IPS DF 4.7 (cell line): ENCODE results near the gene SAMD3.
"Not testable (repeated sequence)": the region's sequence is repeated elsewhere in the genome, so short reads cannot be mapped to it uniquely, and the experiment has no call there.

Experiments
- DNase-seq: peaks from one replicate; pipeline ENCODE4 v3.0.0-alpha.2; 2013; ENCODE audit warnings: low spot score; ENCODE audit errors: extremely low read depth

Gene SAMD3

GRCh38 chr6:130134582-130134981 lies 88.2 kb downstream of the SAMD3 start:
- no peak for DNase-seq

DNA sequence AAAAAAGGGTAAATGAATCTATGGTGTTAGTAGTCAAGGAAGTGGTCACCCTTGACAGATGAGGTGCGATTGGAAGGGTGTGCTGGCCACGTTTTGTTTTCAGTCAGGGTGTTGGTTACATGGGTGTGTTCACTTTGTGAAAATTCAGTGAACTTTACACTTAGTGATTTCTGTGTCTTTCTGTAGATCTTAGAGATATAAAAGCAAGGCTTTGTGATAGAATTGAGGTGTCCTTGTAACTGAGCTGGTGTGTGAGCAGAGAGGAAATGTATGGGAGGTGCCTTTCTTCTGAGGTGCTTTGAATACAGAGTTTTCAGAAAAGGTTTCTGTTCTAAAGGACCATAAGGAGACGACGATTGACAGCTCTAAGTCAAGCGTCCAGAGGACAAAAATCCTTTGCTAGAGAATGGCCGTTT lies 90.5 kb downstream of the SAMD3 start:
- DNase-seq: no peak

- no peak for DNase-seq
Observed at GRCh38 chr6:130129762-130130246, 92.9 kb downstream of the SAMD3 start.

GRCh38 chr6:130128326-130128725 lies 94.4 kb downstream of the SAMD3 start:
- no peak for DNase-seq

GRCh38 chr6:130127195-130127594 lies 95.6 kb downstream of the SAMD3 start:
- no peak for DNase-seq

- no peak for DNase-seq
Observed at GRCh38 chr6:130122243-130122642, 100.5 kb downstream of the SAMD3 start.

DNA sequence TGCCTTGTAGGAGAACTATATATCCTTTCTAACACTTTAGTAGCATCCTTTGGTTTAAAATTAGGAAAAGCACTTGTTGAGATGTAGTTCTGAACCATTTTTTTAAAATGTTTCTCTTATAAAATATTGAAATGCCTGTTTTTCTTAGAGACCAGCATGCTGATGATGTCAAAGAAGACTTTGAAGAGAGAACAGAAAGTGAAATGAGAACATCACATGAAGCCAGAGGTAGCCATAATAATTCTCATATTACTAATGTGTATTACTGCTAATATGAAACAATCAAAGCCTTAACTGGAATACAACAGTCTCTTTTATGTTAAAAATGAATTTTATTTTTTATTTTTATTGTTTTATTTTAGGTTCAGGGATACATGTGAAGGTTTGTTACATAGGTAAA lies 102.0 kb downstream of the SAMD3 start:
- no peak for DNase-seq

GRCh38 chr6:130119211-130119610 lies 103.5 kb downstream of the SAMD3 start:
- DNase-seq: no peak

GRCh38 chr6:130118236-130118635 lies 104.5 kb downstream of the SAMD3 start:
- no peak for DNase-seq

DNA sequence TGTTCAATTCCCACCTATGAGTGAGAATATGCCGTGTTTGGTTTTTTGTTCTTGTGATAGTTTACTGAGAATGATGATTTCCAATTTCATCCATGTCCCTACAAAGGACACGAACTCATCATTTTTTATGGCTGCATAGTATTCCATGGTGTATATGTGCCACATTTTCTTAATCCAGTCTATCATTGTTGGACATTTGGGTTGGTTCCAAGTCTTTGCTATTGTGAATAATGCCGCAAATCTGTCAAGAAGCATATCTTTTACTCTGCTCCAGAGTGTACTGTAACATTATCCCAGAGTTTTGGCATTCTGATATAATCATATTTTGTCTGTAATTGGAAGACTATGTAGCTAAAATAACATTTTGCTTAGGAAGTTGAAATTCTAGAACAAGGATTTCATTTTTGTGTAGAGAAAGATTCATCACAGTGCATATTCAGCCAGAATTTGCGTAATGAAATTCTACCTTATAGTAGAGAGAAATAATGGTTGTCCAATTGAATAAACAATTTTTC lies 105.5 kb downstream of the SAMD3 start:
- DNase-seq: not testable (repeated sequence)

DNA sequence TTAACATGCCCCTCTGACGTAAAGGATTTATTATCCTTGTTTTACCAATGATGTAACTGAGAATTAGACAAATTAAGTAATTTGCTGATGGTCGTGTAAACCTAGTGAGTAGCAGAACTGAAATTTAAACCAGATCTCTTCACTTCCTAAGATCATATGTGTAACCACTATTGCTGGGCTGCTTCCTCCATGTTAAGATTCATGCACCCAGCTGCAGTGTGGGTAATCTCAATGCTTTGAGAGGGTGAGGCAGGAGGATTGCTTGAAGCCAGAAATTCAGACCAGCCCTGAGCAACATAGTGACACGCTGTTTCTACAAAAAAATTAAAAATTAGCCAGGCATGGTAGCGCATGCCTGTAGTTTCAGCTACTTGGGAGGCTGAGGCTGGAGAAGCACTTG lies 106.5 kb downstream of the SAMD3 start:
- DNase-seq: no peak

- DNase-seq: no peak
Observed at GRCh38 chr6:130115036-130115435, 107.7 kb downstream of the SAMD3 start.

DNA sequence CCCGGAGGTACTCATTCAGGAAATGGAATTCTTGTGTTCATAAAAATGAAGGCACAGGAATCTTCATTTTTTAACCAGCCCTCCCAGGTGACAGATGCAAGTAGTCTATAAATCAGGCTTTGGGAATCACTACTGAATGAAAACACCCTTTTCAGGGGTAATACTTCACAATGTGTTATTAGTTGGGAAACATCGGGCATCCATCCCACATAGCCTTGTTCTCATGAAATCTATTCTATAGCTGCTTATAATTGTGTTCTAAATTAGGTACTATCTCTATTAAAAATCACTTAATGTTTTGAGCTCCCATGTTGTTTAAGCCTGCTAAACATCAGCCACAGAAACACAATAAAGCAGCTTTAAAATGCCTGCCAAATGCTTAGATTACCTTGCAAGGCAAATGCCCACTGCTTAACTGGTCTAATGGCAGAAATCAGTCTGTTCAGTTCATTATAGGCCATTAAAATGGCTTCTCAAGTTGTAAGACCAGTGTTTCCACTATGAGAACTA lies 109.5 kb downstream of the SAMD3 start:
- no peak for DNase-seq

DNA sequence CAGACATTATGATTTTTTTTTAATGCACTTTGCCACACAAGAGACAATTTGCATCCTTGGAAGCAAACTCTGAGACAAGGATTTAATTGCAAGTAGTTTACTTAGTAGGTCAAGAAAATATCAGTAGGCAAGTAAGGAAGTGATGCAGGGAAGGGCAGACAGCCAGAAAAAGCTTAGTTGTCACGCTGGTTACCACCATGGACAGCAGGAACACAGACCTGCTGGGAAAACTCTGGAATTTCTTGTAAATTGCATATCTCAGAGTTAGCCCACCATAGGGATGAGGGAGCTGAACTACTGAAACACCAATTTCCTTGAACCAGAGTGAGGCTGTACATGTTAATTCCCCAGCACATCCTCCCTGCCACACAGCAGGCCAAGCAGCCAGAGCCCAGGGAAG lies 111.7 kb downstream of the SAMD3 start:
- no peak for DNase-seq

DNA sequence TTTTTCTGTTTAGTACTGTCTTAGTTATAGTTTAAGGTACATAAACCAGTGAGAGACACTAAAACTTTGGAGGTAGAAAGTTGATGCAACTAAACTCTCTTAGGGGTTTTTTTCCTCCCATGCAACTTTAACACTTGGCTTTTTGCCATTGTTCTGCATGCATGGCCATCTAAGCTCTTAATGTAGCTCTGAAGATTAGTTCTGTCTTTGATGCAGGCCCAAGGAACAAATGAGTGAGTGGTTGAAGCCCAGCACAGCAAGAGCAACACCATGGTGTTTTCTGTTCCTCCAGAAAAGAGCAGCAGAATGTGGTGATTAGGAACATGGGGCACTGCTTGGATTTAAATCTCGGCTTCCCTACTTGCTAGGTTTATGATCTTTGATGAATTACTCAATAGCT lies 115.0 kb downstream of the SAMD3 start:
- DNase-seq: no peak

- DNase-seq: no peak
Observed at GRCh38 chr6:130105996-130106704, 116.6 kb downstream of the SAMD3 start.

DNA sequence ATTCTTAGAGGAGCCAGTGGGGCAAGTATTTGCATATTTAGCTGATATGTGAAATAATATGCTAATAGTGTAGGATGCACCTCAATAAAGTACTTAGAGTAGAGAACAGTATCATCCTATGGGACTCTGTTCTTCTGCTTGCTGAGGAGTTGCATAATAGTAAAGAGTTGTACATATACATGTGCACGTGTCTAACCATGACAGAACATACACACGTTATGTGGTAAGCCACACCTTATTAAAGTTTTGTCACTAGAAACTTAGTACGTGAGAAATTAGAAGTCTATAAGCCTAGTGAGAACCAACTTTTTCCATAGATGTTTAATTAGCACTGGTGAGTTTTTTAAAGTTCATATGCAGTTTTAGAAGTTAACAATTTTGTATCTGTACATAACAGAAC lies 123.6 kb downstream of the SAMD3 start:
- DNase-seq: no peak

DNA sequence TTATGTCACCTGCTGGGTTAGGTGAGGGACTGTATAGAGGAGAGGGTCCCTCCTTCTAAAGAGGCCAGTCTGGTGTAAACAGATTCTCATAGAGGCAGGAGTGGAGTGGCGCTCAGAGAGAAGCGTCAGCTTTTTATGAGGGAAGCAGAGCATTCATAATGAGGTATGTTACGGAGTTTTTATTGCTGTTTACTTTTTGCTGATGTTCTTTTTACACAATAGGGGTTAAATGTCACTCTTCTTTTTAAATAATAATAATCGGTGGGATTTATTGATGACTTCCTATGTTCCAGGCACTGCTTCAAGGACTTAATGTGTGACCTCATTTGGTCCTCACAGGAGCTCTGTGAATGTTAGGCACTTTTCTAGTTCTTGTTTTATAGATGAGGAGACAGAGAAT lies 124.4 kb downstream of the SAMD3 start:
- no peak for DNase-seq
